ENCODE results near the gene TSSC4. TPM values are rescaled to one million over a fixed set of nuclear protein-coding genes. Genes with fewer than 3 reads are reported as not detected.

Gene TSSC4
- polyA plus RNA-seq, 1 donor: 28.0 TPM

GRCh38 chr11:2427721-2428321, 27.3 kb downstream of the TSSC4 start:
- Histone ChIP-seq H3K4me1 (ENCODE audit: control insufficient read depth, insufficient read depth, low read length) (no peaks in the 10 kb centered on the region), H3K9me3 (ENCODE audit: control insufficient read depth, low read depth, low read length) (peaks cover 18% of the 10 kb centered on the region), H3K27me3 (ENCODE audit: control insufficient read depth, insufficient read depth, low read length) (no peaks in the 10 kb centered on the region), H3K27ac (ENCODE audit: low read length) (no peak overlapping the region), H3K4me3 (ENCODE audit: low read length) (no peak overlapping the region), H3K36me3 (ENCODE audit: control insufficient read depth, insufficient read depth, low read length) (no peaks in the 10 kb centered on the region)
- no peak for DNase-seq
- no CpG with 5 or more reads among the region's 12 CpGs for WGBS (ENCODE audit: insufficient coverage, low lambda C conversion rate)

GRCh38 chr11:2428322-2428795, 27.8 kb downstream of the TSSC4 start:
- peak in 1 of 2 donors; percentile 35 for DNase-seq
- 92% methylated on average over 2 of the region's 8 CpGs for WGBS (ENCODE audit: insufficient coverage, low lambda C conversion rate)

GRCh38 chr11:2431395-2431794, 30.8 kb downstream of the TSSC4 start:
- no CpG with 5 or more reads among the region's 1 CpG for WGBS (ENCODE audit: insufficient coverage, low lambda C conversion rate)

More at GRCh38 chr11:2428322-2428795, 27.8 kb downstream of the TSSC4 start:
- Histone ChIP-seq H3K27ac (ENCODE audit: low read length) (no peak overlapping the region), H3K9me3 (ENCODE audit: control insufficient read depth, low read depth, low read length) (peaks cover 18% of the 10 kb centered on the region), H3K36me3 (ENCODE audit: control insufficient read depth, insufficient read depth, low read length) (no peaks in the 10 kb centered on the region), H3K4me3 (ENCODE audit: low read length) (no peak overlapping the region), H3K4me1 (ENCODE audit: control insufficient read depth, insufficient read depth, low read length) (no peaks in the 10 kb centered on the region), H3K27me3 (ENCODE audit: control insufficient read depth, insufficient read depth, low read length) (no peaks in the 10 kb centered on the region)

GRCh38 chr11:2432171-2432621, 31.6 kb downstream of the TSSC4 start:
- Histone ChIP-seq H3K36me3 (ENCODE audit: control insufficient read depth, insufficient read depth, low read length) (no peaks in the 10 kb centered on the region), H3K4me1 (ENCODE audit: control insufficient read depth, insufficient read depth, low read length) (no peaks in the 10 kb centered on the region), H3K4me3 (ENCODE audit: low read length) (no peak overlapping the region), H3K9me3 (ENCODE audit: control insufficient read depth, low read depth, low read length) (peaks cover 15% of the 10 kb centered on the region), H3K27ac (ENCODE audit: low read length) (no peak overlapping the region), H3K27me3 (ENCODE audit: control insufficient read depth, insufficient read depth, low read length) (no peaks in the 10 kb centered on the region)
- DNase-seq: no peak
- WGBS (ENCODE audit: insufficient coverage, low lambda C conversion rate): no CpG with 5 or more reads among the region's 15 CpGs

More at GRCh38 chr11:2431395-2431794, 30.8 kb downstream of the TSSC4 start:
- Histone ChIP-seq H3K36me3 (ENCODE audit: control insufficient read depth, insufficient read depth, low read length) (no peaks in the 10 kb centered on the region), H3K4me1 (ENCODE audit: control insufficient read depth, insufficient read depth, low read length) (no peaks in the 10 kb centered on the region), H3K27me3 (ENCODE audit: control insufficient read depth, insufficient read depth, low read length) (no peaks in the 10 kb centered on the region), H3K9me3 (ENCODE audit: control insufficient read depth, low read depth, low read length) (peaks cover 15% of the 10 kb centered on the region), H3K4me3 (ENCODE audit: low read length) (no peak overlapping the region), H3K27ac (ENCODE audit: low read length) (no peak overlapping the region)
- no peak for DNase-seq

DNA sequence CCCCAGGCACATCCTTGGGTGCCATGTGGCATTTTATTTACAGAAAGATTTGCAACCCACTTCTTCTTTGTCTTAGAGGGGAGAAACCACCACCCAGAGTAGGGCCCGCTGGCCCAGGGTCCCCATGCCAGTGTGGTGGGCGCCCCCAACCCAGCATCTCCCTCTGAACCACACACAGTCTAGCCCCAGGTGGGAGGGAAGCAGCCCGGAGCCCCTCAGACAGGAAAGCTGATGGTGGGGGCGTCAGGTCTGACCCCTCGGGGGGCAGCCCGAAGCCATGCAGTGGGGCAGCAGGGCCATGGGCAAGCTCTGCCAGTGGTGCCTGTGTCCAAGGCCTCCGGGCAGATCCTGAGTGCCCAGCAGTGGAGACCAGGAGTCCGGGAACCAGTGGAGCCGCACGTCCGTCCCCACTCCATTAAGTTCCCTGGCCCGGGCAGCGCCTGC, 32.1 kb downstream of the TSSC4 start:
- whole genome bisulfite sequencing (ENCODE audit: insufficient coverage, low lambda C conversion rate): no CpG with 5 or more reads among the region's 13 CpGs
- Histone ChIP-seq H3K27ac (ENCODE audit: low read length) (no peak overlapping the region), H3K4me3 (ENCODE audit: low read length) (no peak overlapping the region), H3K4me1 (ENCODE audit: control insufficient read depth, insufficient read depth, low read length) (no peaks in the 10 kb centered on the region), H3K9me3 (ENCODE audit: control insufficient read depth, low read depth, low read length) (peaks cover 15% of the 10 kb centered on the region), H3K27me3 (ENCODE audit: control insufficient read depth, insufficient read depth, low read length) (no peaks in the 10 kb centered on the region), H3K36me3 (ENCODE audit: control insufficient read depth, insufficient read depth, low read length) (no peaks in the 10 kb centered on the region)
- no peak for DNase-seq

DNA sequence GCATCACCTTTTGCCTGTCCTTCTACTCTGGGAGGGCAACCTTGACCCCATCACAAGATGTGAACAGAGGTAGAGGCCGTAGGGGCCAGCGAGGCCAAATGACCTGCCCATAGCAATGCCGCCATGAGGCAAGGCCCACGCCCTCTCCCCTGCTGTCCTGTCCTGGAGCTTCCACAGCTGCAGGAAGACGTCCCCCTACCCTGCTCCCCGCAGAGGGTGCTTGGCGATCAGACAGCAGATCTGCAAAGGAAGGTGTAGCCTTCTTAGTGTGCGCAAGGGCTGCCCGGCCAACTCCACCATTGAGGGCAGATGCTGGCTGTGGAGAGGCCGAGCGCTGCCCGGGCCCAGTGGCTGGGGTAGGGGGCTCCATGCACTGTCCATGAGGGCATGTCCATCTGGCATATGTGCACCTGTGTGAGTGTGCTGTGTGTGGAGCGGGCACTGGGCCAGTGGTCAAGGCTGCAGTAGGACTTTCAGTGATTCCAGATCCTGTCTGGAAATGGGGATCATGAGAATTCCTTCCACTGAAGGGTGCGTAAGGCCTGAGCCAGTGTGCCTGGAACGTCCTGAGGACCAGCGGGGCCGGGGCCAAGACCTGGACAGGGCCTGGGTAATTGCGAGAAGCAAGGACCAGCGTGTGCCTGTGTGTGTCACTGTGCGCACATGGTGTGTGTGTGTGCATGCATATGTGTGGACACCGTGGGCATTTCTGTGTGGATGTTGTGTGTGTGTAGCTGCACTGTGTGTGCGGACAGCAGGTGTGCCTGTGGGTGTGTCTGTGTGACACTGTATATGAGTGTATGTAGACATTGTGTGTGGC, 32.8 kb downstream of the TSSC4 start:
- Histone ChIP-seq H3K4me3 (ENCODE audit: low read length) (no peak overlapping the region), H3K27ac (ENCODE audit: low read length) (no peak overlapping the region), H3K36me3 (ENCODE audit: control insufficient read depth, insufficient read depth, low read length) (no peaks in the 10 kb centered on the region), H3K27me3 (ENCODE audit: control insufficient read depth, insufficient read depth, low read length) (no peaks in the 10 kb centered on the region), H3K4me1 (ENCODE audit: control insufficient read depth, insufficient read depth, low read length) (no peaks in the 10 kb centered on the region), H3K9me3 (ENCODE audit: control insufficient read depth, low read depth, low read length) (peaks cover 15% of the 10 kb centered on the region)
- no CpG with 5 or more reads among the region's 22 CpGs for WGBS (ENCODE audit: insufficient coverage, low lambda C conversion rate)
- DNase-seq: no peak

- no peaks in the 10 kb centered on the region for H3K27me3 ChIP-seq (ENCODE audit: control insufficient read depth, insufficient read depth, low read length)
- no peak for DNase-seq
- WGBS (ENCODE audit: insufficient coverage, low lambda C conversion rate): 80% methylated on average over 1 of the region's 8 CpGs
Measured at GRCh38 chr11:2434008-2434407, 33.5 kb downstream of the TSSC4 start.

DNA sequence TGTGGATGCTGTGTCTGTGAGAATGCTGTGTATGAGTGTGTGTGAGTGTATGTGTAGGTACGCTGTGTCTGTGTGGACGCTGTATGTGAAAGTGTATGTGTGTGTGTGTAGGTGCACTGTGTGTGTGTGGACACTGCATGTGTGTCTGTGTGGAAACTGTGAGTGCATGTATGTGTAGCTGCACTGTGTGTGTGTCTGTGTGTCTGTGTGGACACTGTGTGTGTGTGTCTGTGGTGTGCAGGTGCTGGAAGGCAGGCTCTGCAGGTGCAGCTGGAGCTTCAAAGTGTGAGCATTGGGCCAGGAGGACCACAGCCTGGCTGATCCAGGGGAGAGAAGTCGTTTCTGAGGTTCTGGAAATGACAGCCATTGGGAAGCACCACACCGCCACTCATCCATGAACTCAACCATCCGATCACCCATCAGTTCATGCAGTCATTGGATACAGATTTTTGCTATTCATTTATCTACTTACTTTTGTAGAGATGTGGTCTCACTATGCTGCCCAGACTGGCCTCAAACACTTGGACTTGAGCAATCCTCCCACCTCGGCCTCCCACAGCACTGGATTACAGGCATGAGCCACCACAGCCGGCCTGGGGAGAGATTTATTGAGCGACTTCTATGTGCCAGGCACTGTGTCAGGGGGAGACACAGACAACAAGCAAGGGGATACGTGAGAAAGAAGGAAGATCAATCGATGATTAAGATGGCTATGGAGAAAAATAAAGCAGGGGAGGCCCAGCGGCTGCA, 34.1 kb downstream of the TSSC4 start:
- Histone ChIP-seq H3K4me3 (ENCODE audit: low read length) (no peak overlapping the region), H3K9me3 (ENCODE audit: control insufficient read depth, low read depth, low read length) (peaks cover 6% of the 10 kb centered on the region), H3K27me3 (ENCODE audit: control insufficient read depth, insufficient read depth, low read length) (no peaks in the 10 kb centered on the region), H3K27ac (ENCODE audit: low read length) (no peak overlapping the region), H3K36me3 (ENCODE audit: control insufficient read depth, insufficient read depth, low read length) (no peaks in the 10 kb centered on the region), H3K4me1 (ENCODE audit: control insufficient read depth, insufficient read depth, low read length) (no peaks in the 10 kb centered on the region)
- 82% methylated on average over 2 of the region's 11 CpGs for WGBS (ENCODE audit: insufficient coverage, low lambda C conversion rate)
- no peak for DNase-seq

More at GRCh38 chr11:2434008-2434407, 33.5 kb downstream of the TSSC4 start:
- Histone ChIP-seq H3K27ac (ENCODE audit: low read length) (no peak overlapping the region), H3K4me3 (ENCODE audit: low read length) (no peak overlapping the region), H3K9me3 (ENCODE audit: control insufficient read depth, low read depth, low read length) (peaks cover 10% of the 10 kb centered on the region), H3K4me1 (ENCODE audit: control insufficient read depth, insufficient read depth, low read length) (no peaks in the 10 kb centered on the region), H3K36me3 (ENCODE audit: control insufficient read depth, insufficient read depth, low read length) (no peaks in the 10 kb centered on the region)

DNA sequence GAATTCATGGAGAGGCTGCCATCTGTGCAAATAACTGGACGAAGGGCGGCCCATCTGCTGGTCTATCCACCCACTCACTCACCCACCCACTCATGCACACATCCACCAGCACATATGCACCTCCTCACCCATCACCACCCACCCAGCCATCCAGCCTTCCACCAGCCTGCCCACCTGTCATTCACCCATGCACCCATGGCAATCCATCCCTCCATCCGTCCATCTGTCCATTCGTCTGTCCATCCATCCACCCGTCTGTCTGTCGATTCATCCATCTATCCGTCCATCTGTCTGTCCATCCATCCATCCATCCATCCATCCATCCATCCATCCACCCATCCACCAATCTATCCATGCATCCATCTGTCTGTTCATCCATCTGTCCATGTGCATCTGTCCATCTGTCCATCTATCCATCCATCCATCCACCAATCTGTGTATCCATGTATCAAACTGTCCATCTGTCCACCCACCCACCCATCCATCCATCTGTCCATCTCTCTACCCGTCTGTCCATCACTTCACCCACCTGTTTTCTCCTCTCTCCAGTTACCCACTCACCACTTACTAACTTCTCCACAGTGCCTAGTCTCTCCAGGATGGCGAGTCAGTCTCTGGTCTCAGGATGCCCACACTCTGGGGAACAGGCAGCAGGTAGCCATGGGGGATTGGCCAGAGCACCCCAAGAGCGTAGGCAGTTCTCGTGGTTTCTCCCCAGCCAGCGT, 34.9 kb downstream of the TSSC4 start:
- 91% methylated on average over 5 of the region's 12 CpGs for WGBS (ENCODE audit: insufficient coverage, low lambda C conversion rate)
- DNase-seq: no peak
- no peaks in the 10 kb centered on the region for H3K27me3 ChIP-seq (ENCODE audit: control insufficient read depth, insufficient read depth, low read length)
- no peak overlapping the region for H3K27ac ChIP-seq (ENCODE audit: low read length)
- peaks cover 4% of the 10 kb centered on the region for H3K9me3 ChIP-seq (ENCODE audit: control insufficient read depth, low read depth, low read length)
- no peaks in the 10 kb centered on the region for H3K4me1 ChIP-seq (ENCODE audit: control insufficient read depth, insufficient read depth, low read length)
- H3K4me3 ChIP-seq (ENCODE audit: low read length): no peak overlapping the region
- H3K36me3 ChIP-seq (ENCODE audit: control insufficient read depth, insufficient read depth, low read length): no peaks in the 10 kb centered on the region

Measured in large intestine (tissue), 3 donors.